ENCODE data around the gene RTL1. TPM values are rescaled to one million over a fixed set of nuclear protein-coding genes. Genes with fewer than 3 reads are reported as not detected.

The RTL1 gene
- total RNA-seq, 1 experiment from 2014 or later, result not detected

GRCh38 chr14:100903134-100903468 lies 421 bp downstream of the RTL1 start:
- Histone ChIP-seq H3K4me1 (replicated peaks) (no peaks in the 10 kb centered on the region), H3K9me3 (replicated peaks) (no peaks in the 10 kb centered on the region), H3K27ac (no peak overlapping the region), H3K36me3 (peaks cover 30% of the 10 kb centered on the region), H3K27me3 (replicated peaks) (no peaks in the 10 kb centered on the region), H3K4me3 (no peak overlapping the region)
- DNase-seq (ENCODE audit: low read depth in 1 of 2, low spot score in 2 of 2), result peak in 1 of 2 experiments; percentile 31

- Histone ChIP-seq H3K9me3 (replicated peaks) (no peaks in the 10 kb centered on the region), H3K36me3 (peaks cover 24% of the 10 kb centered on the region), H3K27me3 (replicated peaks) (no peaks in the 10 kb centered on the region), H3K4me1 (replicated peaks) (no peaks in the 10 kb centered on the region), H3K27ac (no peak overlapping the region), H3K4me3 (no peak overlapping the region)
- no peak for DNase-seq (ENCODE audit: low read depth in 1 of 2, low spot score in 2 of 2)
These were observed 1.0 kb downstream of the RTL1 start for GRCh38 chr14:100902295-100903133.

- Histone ChIP-seq H3K9me3 (replicated peaks) (no peaks in the 10 kb centered on the region), H3K4me3 (no peak overlapping the region), H3K4me1 (replicated peaks) (no peaks in the 10 kb centered on the region), H3K27me3 (replicated peaks) (no peaks in the 10 kb centered on the region), H3K27ac (no peak overlapping the region), H3K36me3 (peaks cover 22% of the 10 kb centered on the region)
- DNase-seq (ENCODE audit: low read depth in 1 of 2, low spot score in 2 of 2), result no peak
These were observed 1.9 kb downstream of the RTL1 start for GRCh38 chr14:100901391-100902183.

- Histone ChIP-seq H3K9me3 (replicated peaks) (no peaks in the 10 kb centered on the region), H3K36me3 (peaks cover 22% of the 10 kb centered on the region), H3K27ac (no peak overlapping the region), H3K4me1 (replicated peaks) (no peaks in the 10 kb centered on the region), H3K27me3 (replicated peaks) (no peaks in the 10 kb centered on the region), H3K4me3 (no peak overlapping the region)
- peak in 1 of 2 experiments; percentile 43 for DNase-seq (ENCODE audit: low read depth in 1 of 2, low spot score in 2 of 2)
These were observed 2.6 kb downstream of the RTL1 start for GRCh38 chr14:100900837-100901390.

GRCh38 chr14:100899884-100900771 lies 3.4 kb downstream of the RTL1 start:
- DNase-seq (ENCODE audit: low read depth in 1 of 2, low spot score in 2 of 2), result no peak
- peaks cover 24% of the 10 kb centered on the region for H3K36me3 ChIP-seq
- H3K27me3 ChIP-seq (replicated peaks), result no peaks in the 10 kb centered on the region
- H3K4me1 ChIP-seq (replicated peaks), result no peaks in the 10 kb centered on the region
- no peak overlapping the region for H3K4me3 ChIP-seq
- no peak overlapping the region for H3K27ac ChIP-seq
- no peaks in the 10 kb centered on the region for H3K9me3 ChIP-seq (replicated peaks)

GRCh38 chr14:100898935-100899883 lies 4.3 kb downstream of the RTL1 start:
- Histone ChIP-seq H3K9me3 (replicated peaks) (no peaks in the 10 kb centered on the region), H3K27me3 (replicated peaks) (no peaks in the 10 kb centered on the region), H3K36me3 (peaks cover 24% of the 10 kb centered on the region), H3K27ac (no peak overlapping the region), H3K4me3 (no peak overlapping the region), H3K4me1 (replicated peaks) (no peaks in the 10 kb centered on the region)
- DNase-seq (ENCODE audit: low read depth in 1 of 2, low spot score in 2 of 2), result no peak

GRCh38 chr14:100898465-100898864 lies 5.1 kb downstream of the RTL1 start:
- peaks cover 28% of the 10 kb centered on the region for H3K36me3 ChIP-seq
- H3K9me3 ChIP-seq (replicated peaks), result no peaks in the 10 kb centered on the region
- no peak overlapping the region for H3K4me3 ChIP-seq
- no peak for DNase-seq (ENCODE audit: low read depth in 1 of 2, low spot score in 2 of 2)
- no peak overlapping the region for H3K27ac ChIP-seq
- H3K27me3 ChIP-seq (replicated peaks), result no peaks in the 10 kb centered on the region
- H3K4me1 ChIP-seq (replicated peaks), result no peaks in the 10 kb centered on the region

GRCh38 chr14:100896369-100897060 lies 7.0 kb downstream of the RTL1 start:
- Histone ChIP-seq H3K27ac (no peak overlapping the region), H3K4me3 (no peak overlapping the region), H3K27me3 (replicated peaks) (no peaks in the 10 kb centered on the region), H3K4me1 (replicated peaks) (no peaks in the 10 kb centered on the region), H3K36me3 (peaks cover 29% of the 10 kb centered on the region), H3K9me3 (replicated peaks) (no peaks in the 10 kb centered on the region)
- no peak for DNase-seq (ENCODE audit: low read depth in 1 of 2, low spot score in 2 of 2)

GRCh38 chr14:100895411-100895810 lies 8.1 kb downstream of the RTL1 start:
- Histone ChIP-seq H3K9me3 (replicated peaks) (no peaks in the 10 kb centered on the region), H3K27ac (no peak overlapping the region), H3K4me1 (replicated peaks) (no peaks in the 10 kb centered on the region), H3K36me3 (peaks cover 19% of the 10 kb centered on the region), H3K27me3 (replicated peaks) (no peaks in the 10 kb centered on the region), H3K4me3 (no peak overlapping the region)
- no peak for DNase-seq (ENCODE audit: low read depth in 1 of 2, low spot score in 2 of 2)

- Histone ChIP-seq H3K4me3 (no peak overlapping the region), H3K27me3 (replicated peaks) (no peaks in the 10 kb centered on the region), H3K9me3 (replicated peaks) (no peaks in the 10 kb centered on the region), H3K27ac (no peak overlapping the region), H3K4me1 (replicated peaks) (no peaks in the 10 kb centered on the region), H3K36me3 (peaks cover 20% of the 10 kb centered on the region)
- DNase-seq (ENCODE audit: low read depth in 1 of 2, low spot score in 2 of 2), result no peak
These were observed 9.1 kb downstream of the RTL1 start for GRCh38 chr14:100894416-100894815.

GRCh38 chr14:100893760-100894159 lies 9.8 kb downstream of the RTL1 start:
- Histone ChIP-seq H3K27ac (no peak overlapping the region), H3K9me3 (replicated peaks) (no peaks in the 10 kb centered on the region), H3K27me3 (replicated peaks) (no peaks in the 10 kb centered on the region), H3K4me3 (no peak overlapping the region), H3K4me1 (replicated peaks) (no peaks in the 10 kb centered on the region), H3K36me3 (peaks cover 24% of the 10 kb centered on the region)
- no peak for DNase-seq (ENCODE audit: low read depth in 1 of 2, low spot score in 2 of 2)

- Histone ChIP-seq H3K4me3 (no peak overlapping the region), H3K36me3 (peaks cover 27% of the 10 kb centered on the region), H3K4me1 (replicated peaks) (no peaks in the 10 kb centered on the region), H3K27me3 (replicated peaks) (no peaks in the 10 kb centered on the region), H3K27ac (no peak overlapping the region), H3K9me3 (replicated peaks) (no peaks in the 10 kb centered on the region)
- DNase-seq (ENCODE audit: low read depth in 1 of 2, low spot score in 2 of 2), result no peak
These were observed 10.3 kb downstream of the RTL1 start for GRCh38 chr14:100893228-100893601.

Data from SJSA1 (cell line).